ENCODE measurements around the gene RELN. TPM values are rescaled to one million over a fixed set of nuclear protein-coding genes. Genes with fewer than 3 reads are reported as not detected.

RELN gene
- total and polyA plus RNA-seq, 2 donors from 2014 or later: 0.95 to 5.4 TPM

GRCh38 chr7:103996017-103996551, 6.6 kb upstream of the RELN start:
- H3K27ac ChIP-seq (ENCODE audit: low read depth in 2 of 2, low read length in 2 of 2): no peak overlapping the region
- no peak for TF ChIP-seq CTCF (IDR thresholded peaks at IDR 0.05; ENCODE audit: borderline replicate concordance, extremely low read depth, insufficient read depth)
- intact Hi-C loops (cut with DNase I): no loop called here
- no peak overlapping the region for H3K4me3 ChIP-seq (ENCODE audit: low read length in 3 of 3)
- no peak overlapping the region for H3K9ac ChIP-seq (ENCODE audit: low read length in 3 of 3)
- no peaks in the 10 kb centered on the region for H3K4me1 ChIP-seq (ENCODE audit: control insufficient read depth in 2 of 3, insufficient read depth in 2 of 3, low read depth in 1 of 3, low read length in 3 of 3)
- peaks cover 11% of the 10 kb centered on the region for H3K27me3 ChIP-seq (ENCODE audit: control insufficient read depth, insufficient read depth, low read length)
- DNase-seq (no peak), FAIRE-seq (no peak)
- H3K36me3 ChIP-seq (ENCODE audit: control insufficient read depth in 2 of 3, insufficient read depth in 3 of 3, low read length in 3 of 3): no peaks in the 10 kb centered on the region
- no peaks in the 10 kb centered on the region for H3K9me3 ChIP-seq (ENCODE audit: control insufficient read depth in 2 of 3, insufficient read depth in 1 of 3, low read length in 3 of 3)

GRCh38 chr7:103995554-103995953, 6.1 kb upstream of the RELN start:
- FAIRE-seq (no peak), DNase-seq (no peak)
- no peaks in the 10 kb centered on the region for H3K9me3 ChIP-seq (ENCODE audit: control insufficient read depth in 2 of 3, insufficient read depth in 1 of 3, low read length in 3 of 3)
- H3K36me3 ChIP-seq (ENCODE audit: control insufficient read depth in 2 of 3, insufficient read depth in 3 of 3, low read length in 3 of 3): no peaks in the 10 kb centered on the region
- H3K9ac ChIP-seq (ENCODE audit: low read length in 3 of 3): no peak overlapping the region
- no peaks in the 10 kb centered on the region for H3K4me1 ChIP-seq (ENCODE audit: control insufficient read depth in 2 of 3, insufficient read depth in 2 of 3, low read depth in 1 of 3, low read length in 3 of 3)
- H3K27ac ChIP-seq (ENCODE audit: low read depth in 2 of 2, low read length in 2 of 2): no peak overlapping the region
- no peak overlapping the region for H3K4me3 ChIP-seq (ENCODE audit: low read length in 3 of 3)
- intact Hi-C loops (cut with DNase I): no loop called here
- TF ChIP-seq CTCF (IDR thresholded peaks at IDR 0.05; ENCODE audit: borderline replicate concordance, extremely low read depth, insufficient read depth): no peak
- H3K27me3 ChIP-seq (ENCODE audit: control insufficient read depth, insufficient read depth, low read length): peaks cover 16% of the 10 kb centered on the region

DNA sequence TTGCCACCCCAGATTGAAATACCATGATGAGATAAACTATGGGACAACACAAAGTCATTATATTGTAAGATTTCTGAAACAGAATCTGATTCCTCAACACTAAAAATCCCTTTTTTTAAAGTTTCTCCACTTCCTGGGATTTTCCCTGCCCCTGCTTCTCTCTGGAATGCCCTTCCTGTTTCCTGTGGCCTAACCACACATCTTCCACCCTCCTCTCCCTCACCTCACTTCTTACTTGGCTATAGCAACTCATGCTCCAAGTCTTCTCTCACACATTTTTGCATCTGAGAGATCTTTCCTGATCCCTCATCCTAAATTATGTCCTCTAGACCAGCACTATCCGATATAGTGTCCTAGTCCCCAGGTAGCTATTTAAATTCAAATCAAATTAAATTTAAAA, 4.1 kb upstream of the RELN start:
- no peak overlapping the region for H3K27ac ChIP-seq (ENCODE audit: low read depth in 2 of 2, low read length in 2 of 2)
- peaks cover 23% of the 10 kb centered on the region for H3K27me3 ChIP-seq (ENCODE audit: control insufficient read depth, insufficient read depth, low read length)
- H3K9ac ChIP-seq (ENCODE audit: low read length in 3 of 3): no peak overlapping the region
- no peaks in the 10 kb centered on the region for H3K9me3 ChIP-seq (ENCODE audit: control insufficient read depth in 2 of 3, insufficient read depth in 1 of 3, low read length in 3 of 3)
- no peak overlapping the region for H3K4me3 ChIP-seq (ENCODE audit: low read length in 3 of 3)
- intact Hi-C loops (cut with DNase I): no loop called here
- DNase-seq (no peak), FAIRE-seq (no peak)
- no peaks in the 10 kb centered on the region for H3K36me3 ChIP-seq (ENCODE audit: control insufficient read depth in 2 of 3, insufficient read depth in 3 of 3, low read length in 3 of 3)
- no peaks in the 10 kb centered on the region for H3K4me1 ChIP-seq (ENCODE audit: control insufficient read depth in 2 of 3, insufficient read depth in 2 of 3, low read depth in 1 of 3, low read length in 3 of 3)
- no peak for TF ChIP-seq CTCF (IDR thresholded peaks at IDR 0.05; ENCODE audit: borderline replicate concordance, extremely low read depth, insufficient read depth)

- Histone ChIP-seq H3K27ac (ENCODE audit: low read depth in 2 of 2, low read length in 2 of 2) (no peak overlapping the region), H3K36me3 (ENCODE audit: control insufficient read depth in 2 of 3, insufficient read depth in 3 of 3, low read length in 3 of 3) (no peaks in the 10 kb centered on the region), H3K4me1 (ENCODE audit: control insufficient read depth in 2 of 3, insufficient read depth in 2 of 3, low read depth in 1 of 3, low read length in 3 of 3) (no peaks in the 10 kb centered on the region), H3K9me3 (ENCODE audit: control insufficient read depth in 2 of 3, insufficient read depth in 1 of 3, low read length in 3 of 3) (no peaks in the 10 kb centered on the region), H3K27me3 (ENCODE audit: control insufficient read depth, insufficient read depth, low read length) (peaks cover 36% of the 10 kb centered on the region), H3K9ac (ENCODE audit: low read length in 3 of 3) (no peak overlapping the region), H3K4me3 (ENCODE audit: low read length in 3 of 3) (no peak overlapping the region)
- no peak for DNase-seq
- TF ChIP-seq CTCF (IDR thresholded peaks at IDR 0.05; ENCODE audit: borderline replicate concordance, extremely low read depth, insufficient read depth): no peak
- FAIRE-seq: no peak
- intact Hi-C loops (cut with DNase I): no loop called here
Observed at GRCh38 chr7:103991406-103991805, 1.9 kb upstream of the RELN start.
